ENCODE data around the gene GLA.

- TF ChIP-seq, protein P1, sequence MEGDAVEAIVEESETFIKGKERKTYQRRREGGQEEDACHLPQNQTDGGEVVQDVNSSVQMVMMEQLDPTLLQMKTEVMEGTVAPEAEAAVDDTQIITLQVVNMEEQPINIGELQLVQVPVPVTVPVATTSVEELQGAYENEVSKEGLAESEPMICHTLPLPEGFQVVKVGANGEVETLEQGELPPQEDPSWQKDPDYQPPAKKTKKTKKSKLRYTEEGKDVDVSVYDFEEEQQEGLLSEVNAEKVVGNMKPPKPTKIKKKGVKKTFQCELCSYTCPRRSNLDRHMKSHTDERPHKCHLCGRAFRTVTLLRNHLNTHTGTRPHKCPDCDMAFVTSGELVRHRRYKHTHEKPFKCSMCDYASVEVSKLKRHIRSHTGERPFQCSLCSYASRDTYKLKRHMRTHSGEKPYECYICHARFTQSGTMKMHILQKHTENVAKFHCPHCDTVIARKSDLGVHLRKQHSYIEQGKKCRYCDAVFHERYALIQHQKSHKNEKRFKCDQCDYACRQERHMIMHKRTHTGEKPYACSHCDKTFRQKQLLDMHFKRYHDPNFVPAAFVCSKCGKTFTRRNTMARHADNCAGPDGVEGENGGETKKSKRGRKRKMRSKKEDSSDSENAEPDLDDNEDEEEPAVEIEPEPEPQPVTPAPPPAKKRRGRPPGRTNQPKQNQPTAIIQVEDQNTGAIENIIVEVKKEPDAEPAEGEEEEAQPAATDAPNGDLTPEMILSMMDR (IDR thresholded peaks at IDR 0.05) = no peak
- TF ChIP-seq POLR2A (IDR thresholded peaks at IDR 0.05) = no peak
Measured at GRCh38 chrX:101395789-101396188, 11.9 kb downstream of the GLA start.
